ENCODE measurements around the gene DDX39A. TPM values are rescaled to one million over a fixed set of nuclear protein-coding genes. Genes with fewer than 3 reads are reported as not detected.

DDX39A gene
- total and polyA plus RNA-seq, 2 of the 8 experiments (the other 6 are each of a cell fraction or from before 2014, with no cell fraction given), result 139 TPM

- no peak for TF ChIP-seq CHD7 (IDR thresholded peaks at IDR 0.05; ENCODE audit: insufficient replicate concordance, low read length)
- TF ChIP-seq BRCA1 (IDR thresholded peaks at IDR 0.05; ENCODE audit: low read depth, low read length), result no peak
- TF ChIP-seq RFX5 (IDR thresholded peaks at IDR 0.05; ENCODE audit: borderline replicate concordance, low read depth, low read length), result no peak
- TF ChIP-seq POLR2AphosphoS5 (IDR thresholded peaks at IDR 0.05; ENCODE audit: low read depth, low read length), result no peak
- no peak for TF ChIP-seq FOSL1 (IDR thresholded peaks at IDR 0.05; ENCODE audit: insufficient read depth, low read depth, low read length)
- no peak for TF ChIP-seq SIX5 (IDR thresholded peaks at IDR 0.05; ENCODE audit: low read depth, low read length)
Measured at GRCh38 chr19:14370940-14371280, 48.2 kb downstream of the DDX39A start (continued).

All from H1 (cell line).